Urinary bladder (tissue), 4 donors: ENCODE data around the gene ALKBH5. TPM values are rescaled to one million over a fixed set of nuclear protein-coding genes. Genes with fewer than 3 reads are reported as not detected.
"Not testable (repeated sequence)": the region's sequence is repeated elsewhere in the genome, so short reads cannot be mapped to it uniquely, and the experiment has no call there.

Experiments
- DNase-seq: peaks from one replicate; pipeline ENCODE4 v3.0.0-alpha.2; 2015; ENCODE audit errors: extremely low spot score
- H3K27ac ChIP-seq: one replicate; pipeline ENCODE4 v1.5.1; 2013; ENCODE audit warnings: low read depth, mild to moderate bottlenecking, moderate library complexity
- H3K36me3 ChIP-seq: one replicate; pipeline ENCODE4 v1.6.1; 2013; ENCODE audit warnings: mild to moderate bottlenecking, moderate library complexity; ENCODE audit not compliant: insufficient read depth
- H3K4me1 ChIP-seq: one replicate; pipeline ENCODE4 v1.6.1; 2013; ENCODE audit warnings: mild to moderate bottlenecking, moderate library complexity; ENCODE audit not compliant: insufficient read depth
- H3K4me3 ChIP-seq: one replicate; pipeline ENCODE4 v1.5.1; 2013; ENCODE audit warnings: low read depth, low read length
- WGBS: extraction: QIAGEN DNeasy Blood & Tissue Kit; methylation state at CpG from one replicate; pipeline ENCODE4 v1.1.7; 2013; 5-methylcytosine and 5-hydroxymethylcytosine counted together
- polyA plus RNA-seq: library from polyadenylated mRNA; stranded (reverse); fragments of 200-250 nt; gene quantifications from one replicate; pipeline ENCODE4 v1.2.3, GENCODE V29; 2013
- total RNA-seq: library from RNA; depleted of rRNA; stranded (reverse); fragments of >200 nt; gene quantifications from one replicate; pipeline ENCODE4 v1.2.3, GENCODE V29; 2014
- donor health status: healthy with polysubstance abuse.
- donor health status: healthy.

The ALKBH5 gene
- total and polyA plus RNA-seq, 2 donors = 62.6 to 83.8 TPM

DNA sequence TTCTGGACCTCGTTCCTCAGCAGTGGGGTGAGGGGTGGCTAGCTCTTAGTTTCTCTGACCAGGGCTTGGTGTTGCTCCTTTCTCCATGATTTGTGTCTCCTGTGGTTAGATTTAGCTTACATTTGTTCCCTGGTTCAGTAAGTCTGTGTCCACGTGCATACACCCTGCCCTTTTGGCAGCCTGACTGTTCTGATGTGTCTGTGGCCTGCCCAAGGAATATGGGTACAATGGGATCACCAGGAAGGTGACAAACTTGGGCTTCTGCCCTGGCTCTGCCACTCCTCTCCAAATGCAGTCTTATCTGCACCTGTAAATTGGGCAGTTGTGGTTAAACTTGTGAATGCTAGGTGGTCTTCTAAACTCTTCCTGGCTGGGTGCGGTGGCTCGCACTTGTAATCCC is 17.5 kb downstream of the ALKBH5 start:
- no peak overlapping the region for H3K27ac ChIP-seq
- no peak overlapping the region for H3K4me3 ChIP-seq
- WGBS = 84% methylated on average over 4 of the region's 4 CpGs
- no peak for DNase-seq
- H3K36me3 ChIP-seq = peaks cover 5% of the 10 kb centered on the region
- no peaks in the 10 kb centered on the region for H3K4me1 ChIP-seq

DNA sequence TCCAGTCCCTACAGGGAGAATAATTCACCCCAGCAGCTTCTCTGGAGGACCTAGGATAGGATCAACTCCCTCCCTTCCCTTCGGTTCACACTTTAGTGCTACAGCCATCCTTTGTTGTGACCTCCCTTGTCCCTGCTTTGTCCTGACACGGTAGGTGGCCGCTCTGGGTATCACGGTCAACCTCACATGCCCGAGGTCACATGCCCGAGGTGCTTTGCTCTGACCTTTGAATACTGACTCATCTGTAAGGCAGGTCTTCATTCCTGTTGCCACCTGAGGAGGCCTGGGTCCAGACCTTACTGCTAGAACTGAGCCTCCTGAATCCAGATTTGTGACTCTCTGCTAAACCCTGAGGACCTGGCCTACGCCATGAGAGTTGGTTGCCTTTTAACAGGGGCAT is 19.7 kb downstream of the ALKBH5 start:
- no peak for DNase-seq
- Histone ChIP-seq H3K4me1 (no peaks in the 10 kb centered on the region), H3K4me3 (no peak overlapping the region), H3K36me3 (peaks cover 2% of the 10 kb centered on the region), H3K27ac (no peak overlapping the region)
- WGBS = 67% methylated on average over 7 of the region's 7 CpGs

DNA sequence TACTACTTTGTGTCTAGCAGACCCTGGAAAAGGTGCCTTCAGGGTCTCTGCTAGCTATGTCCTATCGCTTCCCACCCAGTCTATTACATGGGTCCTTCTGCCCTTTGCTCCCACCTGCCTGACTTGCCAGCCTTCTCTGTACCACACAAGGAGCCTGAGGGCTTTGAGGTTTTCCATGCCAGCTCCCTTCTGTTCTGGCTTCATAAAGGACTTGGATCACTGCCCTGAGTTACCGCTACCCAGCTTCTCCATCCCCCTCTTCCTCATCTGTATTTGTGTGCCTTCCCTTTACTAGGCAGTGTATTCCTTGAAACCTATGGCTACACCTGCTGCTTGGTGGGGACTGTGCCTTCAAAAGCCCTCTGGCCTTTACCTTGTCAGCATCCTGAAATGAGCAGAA is 22.2 kb downstream of the ALKBH5 start:
- no peaks in the 10 kb centered on the region for H3K4me1 ChIP-seq
- H3K27ac ChIP-seq = no peak overlapping the region
- H3K4me3 ChIP-seq = no peak overlapping the region
- no peak for DNase-seq
- WGBS = 86% methylated on average over 2 of the region's 2 CpGs
- peaks cover 5% of the 10 kb centered on the region for H3K36me3 ChIP-seq

DNA sequence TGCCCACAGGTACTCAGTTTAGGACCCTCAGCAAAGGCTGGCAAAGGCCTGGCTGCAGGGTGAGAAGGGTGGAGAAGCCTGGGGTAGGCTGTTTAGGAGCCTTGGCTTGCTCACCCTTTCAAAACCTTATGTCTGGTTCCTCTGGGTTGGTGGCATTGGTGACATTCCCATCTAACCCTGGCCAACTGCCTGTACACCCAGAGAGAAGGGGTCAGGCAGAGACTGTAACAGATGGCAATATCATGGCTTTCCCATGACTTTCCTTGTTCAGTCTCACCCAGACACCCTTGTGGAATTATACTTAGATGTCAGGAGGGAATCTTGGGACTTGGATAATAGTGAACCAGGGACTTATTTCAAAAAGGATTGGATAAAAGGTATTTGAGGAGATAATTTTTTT is 23.3 kb downstream of the ALKBH5 start:
- Histone ChIP-seq H3K36me3 (peaks cover 5% of the 10 kb centered on the region), H3K4me3 (no peak overlapping the region), H3K4me1 (no peaks in the 10 kb centered on the region), H3K27ac (no peak overlapping the region)
- DNase-seq = no peak

DNA sequence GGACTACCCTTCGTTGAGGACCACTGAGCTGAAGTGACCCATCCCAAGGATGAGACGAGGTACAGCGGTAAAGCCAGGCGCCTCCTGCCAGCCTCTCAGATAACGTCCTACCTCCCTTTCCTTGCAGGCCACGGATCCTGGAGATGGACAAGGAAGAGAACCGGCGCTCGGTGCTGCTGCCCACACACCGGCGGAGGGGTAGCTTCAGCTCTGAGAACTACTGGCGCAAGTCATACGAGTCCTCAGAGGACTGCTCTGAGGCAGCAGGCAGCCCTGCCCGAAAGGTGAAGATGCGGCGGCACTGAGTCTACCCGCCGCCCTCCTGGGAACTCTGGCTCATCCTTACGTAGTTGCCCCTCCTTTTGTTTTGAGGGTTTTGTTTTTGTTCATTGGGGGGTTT is 24.5 kb downstream of the ALKBH5 start:
- Histone ChIP-seq H3K4me3 (no peak overlapping the region), H3K4me1 (no peaks in the 10 kb centered on the region), H3K27ac (no peak overlapping the region), H3K36me3 (peaks cover 5% of the 10 kb centered on the region)
- WGBS = 92% methylated on average over 19 of the region's 19 CpGs
- DNase-seq = no peak

DNA sequence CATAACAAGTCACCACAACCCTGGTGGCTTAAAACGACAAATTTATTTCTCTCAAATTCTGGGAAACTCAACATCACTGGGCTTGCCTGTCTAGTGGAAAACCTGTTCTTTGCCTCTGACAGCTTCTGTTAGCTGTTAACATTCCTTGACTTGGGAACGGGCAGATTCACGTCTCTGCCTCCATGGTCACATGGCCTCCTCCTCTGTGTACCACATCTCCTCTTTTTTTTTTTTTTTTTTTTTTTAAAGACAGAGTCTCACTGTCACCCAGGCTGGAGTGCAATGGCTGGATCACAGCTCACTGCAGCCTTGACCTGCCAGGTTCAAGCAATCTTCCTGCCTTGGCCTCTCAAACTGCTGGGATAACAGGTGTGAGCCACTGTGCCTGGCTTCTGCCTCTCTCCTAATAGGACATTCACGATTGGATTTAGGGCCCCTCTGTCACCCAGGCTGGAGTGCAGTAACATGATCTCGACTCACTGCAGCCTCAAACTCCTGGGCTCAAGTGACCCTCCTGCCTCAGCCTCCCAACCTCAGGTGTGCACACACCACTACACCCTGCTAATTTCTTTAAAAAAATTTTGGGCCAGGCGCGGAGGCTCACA is 30.1 kb downstream of the ALKBH5 start:
- 60% methylated on average over 7 of the region's 7 CpGs for WGBS
- Histone ChIP-seq H3K27ac (no peak overlapping the region), H3K36me3 (peaks cover 2% of the 10 kb centered on the region), H3K4me3 (no peak overlapping the region), H3K4me1 (no peaks in the 10 kb centered on the region)
- no peak for DNase-seq

DNA sequence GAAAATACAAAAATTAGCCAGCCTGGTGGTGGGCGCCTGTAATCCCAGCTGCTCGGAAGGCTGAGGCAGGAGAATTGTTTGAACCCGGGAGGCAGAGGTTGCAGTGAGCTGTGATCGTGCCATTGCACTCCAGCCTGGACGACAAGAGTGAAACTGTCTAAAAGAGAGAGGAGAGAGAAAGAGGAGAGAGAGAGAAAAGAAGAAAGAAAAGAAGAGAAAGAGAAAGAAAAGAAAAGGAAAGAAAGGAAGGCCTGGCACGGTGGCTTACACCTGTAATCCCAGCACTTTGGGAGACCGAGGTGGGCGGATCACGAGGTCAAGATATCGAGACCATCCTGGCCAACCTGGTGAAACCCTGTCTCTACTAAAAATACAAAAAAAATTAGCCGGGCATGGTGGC is 33.3 kb downstream of the ALKBH5 start:
- H3K36me3 ChIP-seq, H3K4me3 ChIP-seq, H3K4me1 ChIP-seq, DNase-seq, H3K27ac ChIP-seq: not testable (repeated sequence)
- WGBS = 84% methylated on average over 11 of the region's 11 CpGs

GRCh38 chr17:18217412-18218015 is 33.9 kb downstream of the ALKBH5 start:
- Histone ChIP-seq H3K27ac (no peak overlapping the region), H3K4me1 (no peaks in the 10 kb centered on the region), H3K36me3 (no peaks in the 10 kb centered on the region), H3K4me3 (no peak overlapping the region)
- 17% methylated on average over 6 of the region's 6 CpGs for WGBS
- no peak for DNase-seq

- no peaks in the 10 kb centered on the region for H3K36me3 ChIP-seq
- 20% methylated on average over 4 of the region's 4 CpGs for WGBS
- H3K4me3 ChIP-seq = no peak overlapping the region
- no peak overlapping the region for H3K27ac ChIP-seq
- no peaks in the 10 kb centered on the region for H3K4me1 ChIP-seq
- no peak for DNase-seq
Measured at GRCh38 chr17:18218756-18219415, 35.3 kb downstream of the ALKBH5 start.

GRCh38 chr17:18224053-18224386 is 40.4 kb downstream of the ALKBH5 start:
- no peaks in the 10 kb centered on the region for H3K36me3 ChIP-seq
- no peak overlapping the region for H3K27ac ChIP-seq
- WGBS = 83% methylated on average over 4 of the region's 4 CpGs
- no peaks in the 10 kb centered on the region for H3K4me1 ChIP-seq
- no peak overlapping the region for H3K4me3 ChIP-seq
- no peak for DNase-seq

GRCh38 chr17:18224387-18225120 is 40.9 kb downstream of the ALKBH5 start:
- Histone ChIP-seq H3K36me3 (no peaks in the 10 kb centered on the region), H3K4me3 (peak overlapping the region; percentile 17), H3K4me1 (no peaks in the 10 kb centered on the region), H3K27ac (peak overlapping the region; percentile 54)
- 36% methylated on average over 23 of the region's 23 CpGs for WGBS
- DNase-seq = no peak

DNA sequence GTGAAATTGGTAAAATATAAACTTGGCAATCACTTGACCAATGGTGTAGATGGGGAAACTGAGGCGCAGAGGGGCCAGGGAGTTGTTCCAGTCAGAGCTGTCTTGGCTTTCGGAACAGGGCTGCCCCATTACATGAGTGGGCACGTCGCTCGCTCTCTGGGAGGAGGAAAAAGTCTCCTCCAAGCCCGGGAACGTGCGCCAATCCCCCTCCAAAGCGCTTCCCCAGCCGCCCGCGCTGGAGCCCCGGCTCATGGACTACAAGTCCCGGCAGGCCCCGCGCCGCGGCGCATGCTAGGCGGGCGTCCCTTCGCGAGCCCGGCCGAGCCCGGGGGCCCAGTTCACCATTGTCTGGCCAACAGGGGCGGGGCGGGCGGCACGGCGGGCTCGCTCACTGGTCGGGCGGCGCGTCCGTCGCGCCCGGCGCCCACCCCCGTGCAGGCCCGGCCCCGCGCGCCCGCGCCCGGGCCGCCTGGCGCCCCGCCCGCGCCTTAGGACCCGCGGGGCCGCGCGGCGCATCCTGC is 41.6 kb downstream of the ALKBH5 start, which contains the start of gene LLGL1:
TSS of gene LLGL1 (plus strand) at position 515 of the 521 bp plus-strand sequence. CDS start 48 bp downstream, outside the sequence.
- peak within 1 kb of the TSS; percentile 90 for H3K4me3 ChIP-seq
- peak within 1 kb of the TSS; percentile 54 for H3K27ac ChIP-seq
- H3K36me3 ChIP-seq = no peaks in the 10 kb centered on the region
- WGBS = under 1% methylated on average over 60 of the region's 60 CpGs
- peak; percentile 87 for DNase-seq
- H3K4me1 ChIP-seq = no peaks in the 10 kb centered on the region

- H3K27ac ChIP-seq = no peak overlapping the region
- WGBS = 1% methylated on average over 57 of the region's 57 CpGs
- peak overlapping the region; percentile 90 for H3K4me3 ChIP-seq
- no peak for DNase-seq
- H3K36me3 ChIP-seq = no peaks in the 10 kb centered on the region
- H3K4me1 ChIP-seq = no peaks in the 10 kb centered on the region
Measured at GRCh38 chr17:18225642-18226283, 42.1 kb downstream of the ALKBH5 start.
